HCT116 (cell line): ENCODE data around the gene MYLK. TPM values are rescaled to one million over a fixed set of nuclear protein-coding genes. Genes with fewer than 3 reads are reported as not detected.

ENCODE experiments used
- ATAC-seq: fragments of 200-7000 bp; cut with Tn5 transposase; 2 replicates; pipeline ENCODE4 v1.9.1; 2020; ENCODE audit warnings: mild to moderate bottlenecking, moderate library complexity
- BruUV-seq: library from RNA; stranded (reverse); fragments of 400-500 nt; replicated peaks from 2 replicates; lab custom pipeline; 2021; lab: Mats Ljungman, UMichigan
- CTCF ChIA-PET: fragments of 300-600 bp; sonication (Branson Sonifier 250); formaldehyde crosslinking; loops from one replicate; lab custom pipeline; 2021; ENCODE audit warnings: antibody characterized with exemption; lab: Charles Lee
- POLR2A ChIA-PET: fragments of 300-600, 350-600 bp; sonication (Branson Sonifier 250); formaldehyde crosslinking; loops from one replicate; lab custom pipeline; 2021; ENCODE audit warnings: antibody characterized with exemption; lab: Charles Lee
- RAD21 ChIA-PET, 2 experiments: fragments of 300-600 bp; sonication (Branson Sonifier 250); formaldehyde crosslinking; loops; one replicate each; lab custom pipeline; 2023; ENCODE audit warnings: low total read pairs in 2 of 2; ENCODE audit not compliant: uncharacterized antibody in 2 of 2, unreplicated experiment in 2 of 2, low non-redundant PET in 1 of 2; lab: Charles Lee
- DNase-seq: peaks from one replicate; pipeline ENCODE4 v3.0.0-alpha.2; 2010; ENCODE audit warnings: low read depth, low spot score
- H2AFZ ChIP-seq: fragments of 200-600 bp; shearing (Covaris generic), sonication (generic); 2 replicates; pipeline ENCODE4 v1.6.1; 2017; ENCODE audit warnings: low read depth, mixed run types, mixed read lengths, antibody characterized with exemption, low read length; ENCODE audit not compliant: poor library complexity, severe bottlenecking
- H3K27ac ChIP-seq: 2 replicates; pipeline ENCODE4 v1.5.1; 2012; ENCODE audit warnings: low read depth, low read length
- H3K27me3 ChIP-seq: fragments of 200-600 bp; sonication (generic); 2 replicates; pipeline ENCODE4 v1.6.1; 2016; ENCODE audit warnings: mixed run types, low read length, mixed read lengths; ENCODE audit not compliant: insufficient read depth
- H3K36me3 ChIP-seq, 2 experiments: fragments of 200-500 bp in 1 of 2; fragments of 200-600 bp in 1 of 2; sonication (Bioruptor generic) in 1 of 2; sonication (generic) in 1 of 2; 2 replicates each; pipeline versions ENCODE4 v1.5.1 to v1.6.1; 2014 to 2016; ENCODE audit warnings: low read length in 2 of 2, inconsistent platforms in 1 of 2, mixed read lengths in 1 of 2, mixed run types in 1 of 2; ENCODE audit not compliant: insufficient read depth in 2 of 2, control insufficient read depth in 1 of 2
- H3K4me1 ChIP-seq, 2 experiments: fragments of 200-600 bp in 1 of 2; sonication (generic) in 1 of 2; 2 replicates each; pipeline versions ENCODE4 v1.5.1 to v1.6.1; 2012 to 2017; ENCODE audit warnings: low read length in 2 of 2, inconsistent platforms in 1 of 2, mild to moderate bottlenecking in 1 of 2, mixed read lengths in 1 of 2, mixed run types in 1 of 2, moderate library complexity in 1 of 2; ENCODE audit not compliant: insufficient read depth in 2 of 2, control insufficient read depth in 1 of 2
- H3K4me2 ChIP-seq: fragments of 200-600 bp; sonication (generic); 2 replicates; pipeline ENCODE4 v1.6.1; 2017; ENCODE audit warnings: mixed run types, low read length, mixed read lengths
- H3K4me3 ChIP-seq, 2 experiments: fragments of 200-600 bp in 1 of 2; sonication (generic) in 1 of 2; replicated peaks in 1 of 2; 2 replicates each; pipeline ENCODE4 v1.5.1; 2011 to 2016; ENCODE audit warnings: low read length in 2 of 2, control low read depth in 1 of 2, low read depth in 1 of 2, mild to moderate bottlenecking in 1 of 2, mixed read lengths in 1 of 2, mixed run types in 1 of 2
- H3K79me2 ChIP-seq: fragments of 200-600 bp; sonication (generic); 2 replicates; pipeline ENCODE4 v1.6.1; 2017; ENCODE audit warnings: mild to moderate bottlenecking, mixed run types, low read length, moderate library complexity, mixed read lengths; ENCODE audit not compliant: insufficient read depth
- H3K9ac ChIP-seq: fragments of 200-600 bp; sonication (generic); 2 replicates; pipeline ENCODE4 v1.6.1; 2016; ENCODE audit warnings: low read length, mixed read lengths
- H3K9me2 ChIP-seq: fragments of 200-600 bp; sonication (generic), shearing (Covaris generic); 2 replicates; pipeline ENCODE4 v1.6.1; 2017; ENCODE audit warnings: mixed run types, mild to moderate bottlenecking, moderate library complexity; ENCODE audit not compliant: insufficient read depth
- H3K9me3 ChIP-seq, 2 experiments: fragments of 200-500 bp in 1 of 2; fragments of 200-600 bp in 1 of 2; sonication (Bioruptor generic) in 1 of 2; sonication (generic) in 1 of 2; 2 replicates each; pipeline ENCODE4 v1.6.1; 2014 to 2017; ENCODE audit warnings: low read length in 2 of 2, mixed read lengths in 2 of 2, inconsistent platforms in 1 of 2, low read depth in 1 of 2, mild to moderate bottlenecking in 1 of 2, mixed run types in 1 of 2, moderate library complexity in 1 of 2; ENCODE audit not compliant: control insufficient read depth in 1 of 2, insufficient read depth in 1 of 2
- H4K20me1 ChIP-seq: fragments of 200-600 bp; sonication (generic), shearing (Covaris generic); 2 replicates; pipeline ENCODE4 v1.6.1; 2017; ENCODE audit warnings: mixed run types, mild to moderate bottlenecking, moderate library complexity; ENCODE audit not compliant: insufficient read depth
- ATF3 ChIP-seq: IDR thresholded peaks from 2 replicates; pipeline ENCODE4 v1.6.1; 2012
- CEBPB ChIP-seq: IDR thresholded peaks from 2 replicates; pipeline ENCODE4 v1.6.1; 2012; ENCODE audit warnings: low read depth
- CTCF ChIP-seq, 3 experiments: fragments of 200-600 bp in 1 of 3; sonication (generic) in 1 of 3; IDR thresholded peaks in 2 of 3; conservative IDR thresholded peaks in 1 of 3; 2 replicates each; pipeline ENCODE4 v1.5.1; 2012 to 2017; ENCODE audit warnings: low read depth in 2 of 3, low read length in 2 of 3, antibody characterized with exemption in 1 of 3, borderline replicate concordance in 1 of 3, control low read depth in 1 of 3, mild to moderate bottlenecking in 1 of 3, mixed read lengths in 1 of 3, mixed run types in 1 of 3, moderate library complexity in 1 of 3; ENCODE audit not compliant: insufficient read depth in 1 of 3
- EGR1 ChIP-seq: IDR thresholded peaks from 2 replicates; pipeline ENCODE4 v1.6.1; 2012; ENCODE audit warnings: low read depth
- ELF1 ChIP-seq: IDR thresholded peaks from 2 replicates; pipeline ENCODE4 v1.6.1; 2012; ENCODE audit warnings: low read depth, borderline replicate concordance
- EZH2 ChIP-seq: fragments of 200-600 bp; sonication (generic); IDR thresholded peaks from 2 replicates; pipeline ENCODE4 v1.6.1; 2017; ENCODE audit warnings: antibody characterized with exemption, mixed run types
- EZH2phosphoT487 ChIP-seq: fragments of 200-600 bp; IDR thresholded peaks from 2 replicates; pipeline ENCODE4 v1.6.1; 2018; ENCODE audit warnings: antibody characterized with exemption, borderline replicate concordance
- MAX ChIP-seq: IDR thresholded peaks from 2 replicates; pipeline ENCODE4 v1.6.1; 2012
- POLR2AphosphoS5 ChIP-seq: IDR thresholded peaks from 2 replicates; pipeline ENCODE4 v1.6.1; 2011; ENCODE audit warnings: mild to moderate bottlenecking, low read depth, low read length, moderate library complexity
- RAD21 ChIP-seq: IDR thresholded peaks from 2 replicates; pipeline ENCODE4 v1.6.1; 2012; ENCODE audit warnings: low read depth, mild to moderate bottlenecking
- REST ChIP-seq: IDR thresholded peaks from 2 replicates; pipeline ENCODE4 v1.6.1; 2012; ENCODE audit warnings: low read depth
- SP1 ChIP-seq: IDR thresholded peaks from 2 replicates; pipeline ENCODE4 v1.6.1; 2012; ENCODE audit warnings: low read depth
- YY1 ChIP-seq: IDR thresholded peaks from 2 replicates; pipeline ENCODE4 v1.6.1; 2011; ENCODE audit warnings: low read length, low read depth, moderate library complexity, mild to moderate bottlenecking; ENCODE audit not compliant: insufficient replicate concordance; ENCODE audit errors: extremely low read depth
- ZBTB33 ChIP-seq: IDR thresholded peaks from 2 replicates; pipeline ENCODE4 v1.6.1; 2011; ENCODE audit warnings: mild to moderate bottlenecking, low read length, moderate library complexity; ENCODE audit not compliant: insufficient replicate concordance; ENCODE audit errors: extremely low read depth
- ZNF274 ChIP-seq: fragments of 200-500 bp; sonication (Bioruptor generic); IDR thresholded peaks from 2 replicates; pipeline ENCODE4 v1.6.1; 2014; ENCODE audit warnings: mild to moderate bottlenecking, low read depth, low read length, inconsistent platforms
- intact Hi-C: fragments of 100-400 bp; cut with micrococcal nuclease; formaldehyde crosslinking; loops from 2 replicates; pipeline ENCODE4 v1.10.0; 2022
- total RNA-seq: library from RNA; stranded (reverse); gene quantifications from one replicate; pipeline ENCODE4 v1.2.1, GENCODE V29; 2021; ENCODE audit not compliant: unreplicated experiment

Gene MYLK
- total RNA-seq, 1 experiment from 2014 or later, result 3.8 TPM

- no peaks in the 10 kb centered on the region for H3K4me1 ChIP-seq
- no peaks in the 10 kb centered on the region for H3K9me2 ChIP-seq
- no peaks in the 10 kb centered on the region for H3K9me3 ChIP-seq
- H3K4me3 ChIP-seq, result no peak overlapping the region
- RAD21 ChIA-PET, result no interaction called here
- TF ChIP-seq CEBPB (no peak), SP1 (no peak), POLR2AphosphoS5 (no peak), ZNF274 (no peak), RAD21 (no peak), EZH2 (no peak), MAX (no peak), REST (no peak), ZBTB33 (no peak), CTCF (IDR thresholded peaks at IDR 0.05 in 2 of 3, conservative IDR thresholded peaks at IDR 0.05 in 1 of 3; ENCODE audit: borderline replicate concordance in 1 of 3, insufficient read depth in 1 of 3, low read depth in 2 of 3, low read length in 2 of 3) (no peak), EZH2phosphoT487 (no peak), YY1 (no peak), EGR1 (no peak), ELF1 (no peak), ATF3 (no peak)
- ATAC-seq (no peak), DNase-seq (no peak)
- H3K9ac ChIP-seq, result no peak overlapping the region
- no peak overlapping the region for H3K27ac ChIP-seq
- H3K36me3 ChIP-seq, result no peaks in the 10 kb centered on the region
- CTCF ChIA-PET, result interaction anchor here (0.8 to 2.3 kb wide), 4 partner anchors 17 to 65 kb away, joined by 3 to 7 read pairs (median 4); no protein-coding TSS in a partner anchor
- no TSS peak for BruUV-seq
- H4K20me1 ChIP-seq, result no peaks in the 10 kb centered on the region
- intact Hi-C loops, result no loop called here
- no peaks in the 10 kb centered on the region for H3K27me3 ChIP-seq
- POLR2A ChIA-PET, result no interaction called here
- H3K79me2 ChIP-seq, result no peaks in the 10 kb centered on the region
- no peak overlapping the region for H3K4me2 ChIP-seq
- H2AFZ ChIP-seq, result no peak overlapping the region
Observed at GRCh38 chr3:123706871-123707270, 177.3 kb downstream of the MYLK start.
